HFF-Myc (cell line): ENCODE data around the gene PDE4D.
"Not testable (repeated sequence)": the region's sequence is repeated elsewhere in the genome, so short reads cannot be mapped to it uniquely, and the experiment has no call there.

ENCODE experiments used
- DNase-seq: peaks from one replicate; pipeline ENCODE4 v3.0.0-alpha.2; 2011; ENCODE audit warnings: low read depth; ENCODE audit errors: extremely low read depth
- H3K4me3 ChIP-seq: replicated peaks from 2 replicates; pipeline ENCODE4 v1.5.1; 2011; ENCODE audit warnings: low read depth, mild to moderate bottlenecking, control low read depth, low read length
- TF ChIP-seq, protein P1 (sequence below): IDR thresholded peaks from 2 replicates; pipeline ENCODE4 v1.5.1; 2012; ENCODE audit warnings: mild to moderate bottlenecking, low read depth, low read length, control low read depth; ENCODE audit errors: missing control alignments

Gene PDE4D

DNA sequence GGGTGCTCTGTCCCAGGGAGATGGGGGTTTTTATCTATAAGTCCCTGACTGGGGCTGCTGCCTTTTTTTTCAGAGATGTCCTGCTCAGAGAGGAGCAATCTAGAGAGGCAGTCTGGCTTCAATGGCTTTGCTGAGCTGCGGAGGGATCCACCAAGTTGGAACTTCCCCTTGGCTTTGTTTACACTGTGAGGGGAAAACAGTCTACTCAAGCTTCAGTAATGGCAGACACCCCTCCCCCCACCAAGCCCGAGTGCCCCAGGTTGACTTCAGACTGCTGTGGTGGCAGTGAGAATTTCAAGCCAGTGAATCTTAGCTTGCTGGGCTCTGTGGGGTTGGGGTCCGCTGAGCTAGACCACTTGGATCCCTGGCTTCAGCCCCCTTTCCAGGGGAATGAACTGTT, 934.8 kb downstream of the PDE4D start:
- DNase-seq: no peak
- H3K4me3 ChIP-seq: no peak overlapping the region
- TF ChIP-seq, protein P1, sequence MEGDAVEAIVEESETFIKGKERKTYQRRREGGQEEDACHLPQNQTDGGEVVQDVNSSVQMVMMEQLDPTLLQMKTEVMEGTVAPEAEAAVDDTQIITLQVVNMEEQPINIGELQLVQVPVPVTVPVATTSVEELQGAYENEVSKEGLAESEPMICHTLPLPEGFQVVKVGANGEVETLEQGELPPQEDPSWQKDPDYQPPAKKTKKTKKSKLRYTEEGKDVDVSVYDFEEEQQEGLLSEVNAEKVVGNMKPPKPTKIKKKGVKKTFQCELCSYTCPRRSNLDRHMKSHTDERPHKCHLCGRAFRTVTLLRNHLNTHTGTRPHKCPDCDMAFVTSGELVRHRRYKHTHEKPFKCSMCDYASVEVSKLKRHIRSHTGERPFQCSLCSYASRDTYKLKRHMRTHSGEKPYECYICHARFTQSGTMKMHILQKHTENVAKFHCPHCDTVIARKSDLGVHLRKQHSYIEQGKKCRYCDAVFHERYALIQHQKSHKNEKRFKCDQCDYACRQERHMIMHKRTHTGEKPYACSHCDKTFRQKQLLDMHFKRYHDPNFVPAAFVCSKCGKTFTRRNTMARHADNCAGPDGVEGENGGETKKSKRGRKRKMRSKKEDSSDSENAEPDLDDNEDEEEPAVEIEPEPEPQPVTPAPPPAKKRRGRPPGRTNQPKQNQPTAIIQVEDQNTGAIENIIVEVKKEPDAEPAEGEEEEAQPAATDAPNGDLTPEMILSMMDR: no peak

DNA sequence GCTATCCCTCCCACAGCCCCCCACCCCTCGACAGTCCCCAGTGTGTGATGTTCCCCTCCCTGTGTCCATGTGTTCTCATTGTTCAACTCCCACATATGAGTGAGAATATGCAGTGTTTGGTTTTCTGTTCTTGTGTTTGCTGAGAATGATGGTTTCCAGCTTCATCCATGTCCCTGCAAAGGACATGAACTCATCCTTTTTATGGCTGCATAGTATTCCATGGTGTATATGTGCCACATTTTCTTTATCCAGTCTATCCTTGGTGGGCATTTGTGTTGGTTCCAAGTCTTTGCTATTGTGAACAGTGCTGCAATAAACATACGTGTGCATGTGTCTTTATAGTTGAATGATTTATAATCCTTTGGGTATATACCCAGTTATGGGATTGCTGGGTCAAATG, 940.3 kb downstream of the PDE4D start:
- not testable (repeated sequence) for DNase-seq, H3K4me3 ChIP-seq

DNA sequence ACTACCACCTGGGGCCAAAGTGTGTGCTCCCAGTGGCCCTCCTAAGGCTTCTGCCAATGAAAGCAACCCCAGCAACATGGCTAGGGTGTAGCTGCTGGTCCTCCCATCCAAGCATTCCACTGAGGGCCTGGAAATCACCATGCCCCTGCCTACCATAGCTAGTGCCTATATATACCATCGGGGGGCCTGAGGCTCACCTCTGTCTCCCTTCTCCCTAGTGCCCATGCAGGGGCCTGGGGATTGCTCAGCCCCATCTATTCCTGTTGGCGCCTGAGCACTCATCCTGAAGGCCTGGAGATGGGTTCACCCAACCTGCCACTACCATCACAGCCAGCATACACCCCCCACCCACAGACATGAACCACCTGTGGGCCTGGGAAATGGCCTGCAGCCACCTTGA, 943.3 kb downstream of the PDE4D start:
- TF ChIP-seq, protein P1: no peak
- no peak overlapping the region for H3K4me3 ChIP-seq
- no peak for DNase-seq

DNA sequence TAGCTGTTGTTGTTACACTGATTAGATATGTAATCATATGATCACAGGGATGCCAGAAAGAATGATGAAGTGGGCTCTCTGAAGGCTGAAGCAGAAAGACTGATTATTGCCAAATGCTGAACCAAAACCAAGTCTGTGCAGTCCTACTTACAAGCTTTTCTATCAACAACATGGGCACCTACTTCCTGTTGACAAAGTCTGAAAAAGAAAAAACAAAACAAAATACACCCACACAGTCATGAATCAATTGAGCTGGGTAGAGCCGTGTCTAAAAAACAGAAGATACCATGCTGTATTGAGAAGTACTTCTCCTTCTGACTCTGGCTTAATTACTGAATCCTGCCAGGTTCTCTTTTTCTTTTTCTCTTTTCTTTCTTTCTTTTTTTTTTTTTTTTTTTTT, 947.3 kb downstream of the PDE4D start:
- TF ChIP-seq, protein P1: no peak
- DNase-seq: no peak
- no peak overlapping the region for H3K4me3 ChIP-seq

DNA sequence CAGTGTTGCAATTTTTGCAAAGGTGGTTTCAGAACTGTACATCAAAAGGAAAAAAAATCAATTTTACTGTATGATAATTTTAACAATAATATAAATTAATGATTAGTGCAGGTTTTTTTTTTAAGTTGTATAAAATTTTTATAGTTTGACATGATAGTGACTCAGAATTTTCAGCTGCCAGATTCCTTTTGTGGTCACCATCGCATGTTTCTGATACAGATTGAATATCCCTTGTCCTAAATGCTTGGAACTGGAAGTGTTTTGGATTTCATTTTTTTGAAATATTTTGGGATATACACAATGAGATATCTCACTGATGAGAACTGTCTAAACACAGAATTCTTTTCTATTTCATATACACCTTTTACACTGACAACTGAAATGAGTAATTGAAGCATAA, 949.3 kb downstream of the PDE4D start:
- DNase-seq: no peak
- TF ChIP-seq, protein P1: no peak
- no peak overlapping the region for H3K4me3 ChIP-seq

DNA sequence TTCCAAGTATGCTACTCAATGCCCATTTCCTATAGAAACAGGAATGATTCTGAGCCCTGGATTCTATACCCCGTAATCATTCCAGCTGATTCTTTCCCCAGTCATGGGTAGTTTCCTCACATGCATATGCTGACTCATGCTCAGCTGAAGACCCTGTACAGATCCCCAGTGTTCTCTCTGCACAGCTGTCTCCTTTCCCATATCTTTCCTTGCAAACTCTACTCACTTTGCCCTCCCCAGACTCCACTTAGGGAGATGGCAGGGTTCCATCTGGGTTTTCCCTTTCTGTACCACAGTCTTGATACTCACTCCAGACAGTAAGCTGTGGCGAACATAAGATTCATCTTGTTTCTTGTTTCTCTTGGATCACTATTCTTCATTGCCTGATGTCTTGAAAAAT, 953.1 kb downstream of the PDE4D start:
- no peak for DNase-seq
- H3K4me3 ChIP-seq: no peak overlapping the region
- TF ChIP-seq, protein P1: no peak

DNA sequence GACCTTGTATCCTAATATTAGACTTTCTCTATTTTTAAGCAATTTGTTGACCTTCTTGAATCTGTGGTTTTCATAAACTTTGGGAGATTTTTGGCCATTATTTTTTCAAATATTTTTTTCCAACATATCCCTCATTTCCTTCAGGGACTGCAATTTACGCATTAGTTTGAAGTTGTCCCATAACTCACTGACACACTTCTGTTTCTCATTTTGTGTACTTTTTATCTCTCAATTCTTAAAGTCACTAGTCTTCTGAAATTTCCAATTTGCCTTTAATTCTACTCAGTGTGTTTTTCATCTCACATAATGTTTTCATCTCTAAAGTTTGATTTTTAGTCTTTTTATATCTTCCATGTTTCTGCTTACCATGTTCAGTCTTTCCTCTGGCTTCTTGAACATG, 953.9 kb downstream of the PDE4D start:
- DNase-seq: no peak
- H3K4me3 ChIP-seq: no peak overlapping the region
- TF ChIP-seq, protein P1: no peak
